ENCODE results near the gene NTN5. TPM values are rescaled to one million over a fixed set of nuclear protein-coding genes. Genes with fewer than 3 reads are reported as not detected.
A peak's percentile ranks its signal among the peaks of the same experiment; 100 is the strongest.

NTN5 gene
- total and polyA plus RNA-seq, 12 donors = 0.17 to 0.68 (median 0.28) TPM; not detected in 4

GRCh38 chr19:48703316-48703715, 30.5 kb upstream of the NTN5 start:
- peaks cover 0 to 3% (median 0%) of the 10 kb centered on the region in 7 donors for H3K27me3 ChIP-seq
- no peak for TF ChIP-seq CTCF (IDR thresholded peaks at IDR 0.05)
- H3K9me3 ChIP-seq = no peaks in the 10 kb centered on the region
- DNase-seq = no peak
- intact Hi-C loops (cut with DNase I) = no loop called here
- ATAC-seq = no peak
- H3K4me3 ChIP-seq = no peak overlapping the region
- WGBS, 2 donors = 92 to 97% methylated on average over 20 to 23 of the region's 23 CpGs
- H3K36me3 ChIP-seq = peaks cover 0 to 24% (median 0%) of the 10 kb centered on the region in 9 donors
- peaks cover 0 to 1% (median 0%) of the 10 kb centered on the region in 9 donors for H3K4me1 ChIP-seq
- H3K27ac ChIP-seq = no peak overlapping the region

DNA sequence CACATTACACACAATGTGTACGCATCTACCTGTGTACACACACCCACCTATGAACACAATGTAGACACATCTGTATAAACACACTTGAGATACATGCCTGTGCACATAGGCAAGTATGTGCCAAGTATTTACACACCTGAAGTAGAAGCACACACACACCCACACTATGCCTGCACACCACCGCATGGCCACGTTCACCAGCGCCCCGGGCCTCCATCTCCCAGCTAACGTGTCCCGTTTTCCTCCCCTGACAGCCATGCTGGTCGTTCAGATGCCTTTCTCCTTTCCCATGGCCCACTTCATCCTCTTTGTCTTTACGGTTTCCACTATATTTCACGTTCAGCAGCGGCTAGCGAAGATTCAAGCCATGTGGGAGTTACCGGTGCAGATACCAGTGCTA, 29.9 kb upstream of the NTN5 start:
- no peaks in the 10 kb centered on the region for H3K9me3 ChIP-seq
- peaks cover 0 to 9% (median 0%) of the 10 kb centered on the region in 7 donors for H3K27me3 ChIP-seq
- 92% methylated on average over 13 of the region's 13 CpGs for WGBS, 2 donors
- ATAC-seq = no peak
- H3K36me3 ChIP-seq = peaks cover 0 to 24% (median 0%) of the 10 kb centered on the region in 9 donors
- intact Hi-C loops (cut with DNase I) = no loop called here
- TF ChIP-seq CTCF (IDR thresholded peaks at IDR 0.05) = no peak
- no peak overlapping the region for H3K27ac ChIP-seq
- H3K4me1 ChIP-seq = peaks cover 0 to 5% (median 0%) of the 10 kb centered on the region in 9 donors
- H3K4me3 ChIP-seq = no peak overlapping the region
- no peak for DNase-seq

DNA sequence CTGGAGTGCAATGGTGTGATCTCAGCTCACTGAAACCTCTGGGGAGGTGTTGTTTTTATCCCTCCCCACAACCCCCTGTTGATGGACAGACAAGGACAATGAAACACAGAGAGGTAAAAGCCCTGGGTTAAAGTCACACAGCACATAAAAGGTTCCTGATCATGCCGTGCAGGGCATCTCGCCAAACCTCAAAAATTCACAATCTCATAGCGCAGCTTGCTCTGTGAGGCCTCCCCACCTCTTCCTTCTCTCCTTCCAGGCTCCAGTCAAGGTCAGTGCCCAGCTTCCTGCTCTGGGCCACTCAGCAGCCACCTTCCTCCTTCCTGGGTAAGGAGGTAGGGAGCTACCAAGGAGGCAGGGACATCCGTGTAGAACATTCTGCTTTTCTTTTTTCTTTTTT, 25.2 kb upstream of the NTN5 start:
- 60 to 68% methylated on average over 4 of the region's 4 CpGs for WGBS, 2 donors

GRCh38 chr19:48696353-48697010, 23.7 kb upstream of the NTN5 start:
- H3K27ac ChIP-seq = peak overlapping the region in 3 of 10 donors; percentile 22 to 29 (median 25)
- peaks cover 0 to 18% (median 8%) of the 10 kb centered on the region in 9 donors for H3K4me1 ChIP-seq

More for the DNA sequence above, 25.2 kb upstream of the NTN5 start:
- H3K4me3 ChIP-seq = no peak overlapping the region
- no peak overlapping the region for H3K27ac ChIP-seq
- DNase-seq (no peak), ATAC-seq (no peak)
- TF ChIP-seq CTCF (IDR thresholded peaks at IDR 0.05) = no peak
- peaks cover 0 to 18% (median 8%) of the 10 kb centered on the region in 9 donors for H3K4me1 ChIP-seq
- intact Hi-C loops (cut with DNase I) = no loop called here
- no peaks in the 10 kb centered on the region for H3K9me3 ChIP-seq
- peaks cover 0 to 10% (median 0%) of the 10 kb centered on the region in 9 donors for H3K36me3 ChIP-seq
- peaks cover 0 to 39% (median 15%) of the 10 kb centered on the region in 7 donors for H3K27me3 ChIP-seq

More at GRCh38 chr19:48696353-48697010, 23.7 kb upstream of the NTN5 start:
- WGBS, 2 donors = 10 to 11% methylated on average over 33 to 34 of the region's 34 CpGs
- ATAC-seq (peak; percentile 29 to 81 (median 64)), DNase-seq (no peak)
- intact Hi-C loops (cut with DNase I) = no loop called here
- Histone ChIP-seq H3K27me3 (peaks cover 0 to 39% (median 15%) of the 10 kb centered on the region in 7 donors), H3K9me3 (no peaks in the 10 kb centered on the region), H3K4me3 (peak overlapping the region in 7 of 10 donors; percentile 6 to 41 (median 35)), H3K36me3 (peaks cover 0 to 2% (median 0%) of the 10 kb centered on the region in 9 donors)
- no peak for TF ChIP-seq CTCF (IDR thresholded peaks at IDR 0.05)
